ENCODE results near the gene ADCK2.

ADCK2 gene

GRCh38 chr7:140719721-140720120, 47.0 kb downstream of the ADCK2 start:
- H3K4me3 ChIP-seq (replicated peaks; ENCODE audit: insufficient read depth, low read length): no peak overlapping the region
- H3K27ac ChIP-seq (replicated peaks): peak overlapping the region; percentile 38
- no peaks in the 10 kb centered on the region for H3K27me3 ChIP-seq (ENCODE audit: insufficient read depth, poor library complexity, severe bottlenecking)
- DNase-seq (ENCODE audit: low read depth in 1 of 2, low spot score in 1 of 2): peak in 1 of 2 experiments; percentile 49
- TF ChIP-seq GABPA (IDR thresholded peaks at IDR 0.05; ENCODE audit: low read depth): no peak
- no peak for TF ChIP-seq REST (IDR thresholded peaks at IDR 0.05; ENCODE audit: insufficient replicate concordance, low read depth)
- peak; percentile 48; the same call in 1 of the 2 replicates for TF ChIP-seq SPI1 (IDR thresholded peaks at IDR 0.05; ENCODE audit: borderline replicate concordance, low read depth)
- TF ChIP-seq CTCF (IDR thresholded peaks at IDR 0.05; ENCODE audit: insufficient read depth, low read length): no peak

GRCh38 chr7:140722254-140722653, 49.5 kb downstream of the ADCK2 start:
- TF ChIP-seq CTCF (IDR thresholded peaks at IDR 0.05; ENCODE audit: insufficient read depth, low read length) (no peak), POLR2AphosphoS5 (IDR thresholded peaks at IDR 0.05; ENCODE audit: low read depth) (no peak), SPI1 (IDR thresholded peaks at IDR 0.05; ENCODE audit: borderline replicate concordance, low read depth) (no peak), REST (IDR thresholded peaks at IDR 0.05; ENCODE audit: insufficient replicate concordance, low read depth) (no peak)
- H3K27ac ChIP-seq (replicated peaks): no peak overlapping the region
- DNase-seq (ENCODE audit: low read depth in 1 of 2, low spot score in 1 of 2): no peak
- no peaks in the 10 kb centered on the region for H3K27me3 ChIP-seq (ENCODE audit: insufficient read depth, poor library complexity, severe bottlenecking)
- no peak overlapping the region for H3K4me3 ChIP-seq (replicated peaks; ENCODE audit: insufficient read depth, low read length)

GRCh38 chr7:140723006-140723405, 50.3 kb downstream of the ADCK2 start:
- Histone ChIP-seq H3K27me3 (ENCODE audit: insufficient read depth, poor library complexity, severe bottlenecking) (no peaks in the 10 kb centered on the region), H3K4me3 (replicated peaks; ENCODE audit: insufficient read depth, low read length) (no peak overlapping the region), H3K27ac (replicated peaks) (no peak overlapping the region)
- TF ChIP-seq GABPA (IDR thresholded peaks at IDR 0.05; ENCODE audit: low read depth) (no peak), REST (IDR thresholded peaks at IDR 0.05; ENCODE audit: insufficient replicate concordance, low read depth) (no peak), POLR2AphosphoS5 (IDR thresholded peaks at IDR 0.05; ENCODE audit: low read depth) (no peak), CTCF (IDR thresholded peaks at IDR 0.05; ENCODE audit: insufficient read depth, low read length) (no peak)
- DNase-seq (ENCODE audit: low read depth in 1 of 2, low spot score in 1 of 2): no peak
